Loucy (cell line): ENCODE measurements around the gene TAF4.

ENCODE experiments used
- H2AFZ ChIP-seq: fragments of 200-600 bp; sonication (generic); 2 replicates; pipeline ENCODE4 v1.6.0; 2016; ENCODE audit warnings: antibody characterized with exemption, mild to moderate bottlenecking, low read length, moderate library complexity
- H3F3A ChIP-seq: fragments of 200-600 bp; 2 replicates; pipeline ENCODE4 v1.6.0; 2016; ENCODE audit warnings: antibody characterized with exemption, low read depth, mild to moderate bottlenecking
- H3K27me3 ChIP-seq: fragments of 200-600 bp; sonication (generic); 2 replicates; pipeline ENCODE4 v1.6.1; 2014; ENCODE audit warnings: low read length, mild to moderate bottlenecking; ENCODE audit not compliant: insufficient read depth, poor library complexity, severe bottlenecking
- H3K36me3 ChIP-seq: fragments of 200-600 bp; sonication (generic); 2 replicates; pipeline ENCODE4 v1.6.1; 2016; ENCODE audit warnings: low read length; ENCODE audit not compliant: insufficient read depth
- H3K4me1 ChIP-seq: fragments of 200-600 bp; sonication (generic); 2 replicates; pipeline ENCODE4 v1.5.1; 2014; ENCODE audit warnings: low read length, mild to moderate bottlenecking; ENCODE audit not compliant: insufficient read depth, poor library complexity, severe bottlenecking
- H3K4me2 ChIP-seq: fragments of 200-600 bp; sonication (generic); 2 replicates; pipeline ENCODE4 v1.6.0; 2014; ENCODE audit warnings: antibody characterized with exemption, low read length, low read depth, mild to moderate bottlenecking; ENCODE audit not compliant: poor library complexity, severe bottlenecking
- H3K4me3 ChIP-seq: fragments of 200-600 bp; sonication (generic); 2 replicates; pipeline ENCODE4 v1.5.1; 2014; ENCODE audit warnings: low read length, mild to moderate bottlenecking, mixed read lengths; ENCODE audit not compliant: poor library complexity, severe bottlenecking
- H3K79me2 ChIP-seq: fragments of 200-600 bp; sonication (generic); 2 replicates; pipeline ENCODE4 v1.6.1; 2014; ENCODE audit warnings: low read length; ENCODE audit not compliant: insufficient read depth
- H3K9ac ChIP-seq: fragments of 200-600 bp; sonication (generic); 2 replicates; pipeline ENCODE4 v1.6.0; 2014; ENCODE audit warnings: mild to moderate bottlenecking, low read depth, low read length, moderate library complexity; ENCODE audit not compliant: poor library complexity, severe bottlenecking
- H3K9me2 ChIP-seq: fragments of 200-600 bp; sonication (generic); replicated peaks from 2 replicates; pipeline ENCODE4 v1.6.1; 2016; ENCODE audit warnings: low read depth, low read length, mixed read lengths
- H3K9me3 ChIP-seq: fragments of 200-600 bp; sonication (generic); 2 replicates; pipeline ENCODE4 v1.6.1; 2014; ENCODE audit warnings: mild to moderate bottlenecking, antibody characterized with exemption, low read length, low read depth; ENCODE audit not compliant: insufficient read depth
- H4K20me1 ChIP-seq: fragments of 200-600 bp; sonication (generic); 2 replicates; pipeline ENCODE4 v1.6.0; 2014; ENCODE audit warnings: antibody characterized with exemption, low read length, mild to moderate bottlenecking; ENCODE audit not compliant: insufficient read depth, poor library complexity, severe bottlenecking
- CTCF ChIP-seq: fragments of 200-600 bp; sonication (generic); conservative IDR thresholded peaks from 2 replicates; pipeline ENCODE4 v1.5.1; 2014; ENCODE audit warnings: mild to moderate bottlenecking, antibody characterized with exemption, low read length
- EZH2phosphoT487 ChIP-seq: fragments of 200-600 bp; IDR thresholded peaks from 2 replicates; pipeline ENCODE4 v1.6.1; 2018; ENCODE audit warnings: antibody characterized with exemption, mild to moderate bottlenecking, moderate library complexity, borderline replicate concordance

The TAF4 gene

GRCh38 chr20:62048346-62048761, 17.3 kb downstream of the TAF4 start:
- Histone ChIP-seq H3F3A (no peaks in the 10 kb centered on the region), H3K9me3 (no peaks in the 10 kb centered on the region), H4K20me1 (peaks cover 57% of the 10 kb centered on the region), H3K9me2 (no peaks in the 10 kb centered on the region), H3K79me2 (peaks cover 100% of the 10 kb centered on the region), H3K36me3 (peaks cover 3% of the 10 kb centered on the region; the same call in 1 of the 2 replicates), H2AFZ (no peak overlapping the region), H3K4me3 (no peak overlapping the region), H3K4me1 (peaks cover 5% of the 10 kb centered on the region), H3K9ac (no peak overlapping the region), H3K4me2 (no peak overlapping the region), H3K27me3 (no peaks in the 10 kb centered on the region)
- no peak for TF ChIP-seq EZH2phosphoT487
- TF ChIP-seq CTCF = no peak

GRCh38 chr20:62047666-62048345, 17.9 kb downstream of the TAF4 start:
- no peak overlapping the region for H3K4me2 ChIP-seq

GRCh38 chr20:62046431-62046830, 19.2 kb downstream of the TAF4 start:
- Histone ChIP-seq H3F3A (no peaks in the 10 kb centered on the region), H3K36me3 (peaks cover 8% of the 10 kb centered on the region; the same call in 1 of the 2 replicates), H3K9me2 (no peaks in the 10 kb centered on the region), H3K4me3 (no peak overlapping the region), H3K27me3 (no peaks in the 10 kb centered on the region), H3K79me2 (peaks cover 100% of the 10 kb centered on the region), H2AFZ (no peak overlapping the region), H3K9me3 (no peaks in the 10 kb centered on the region), H3K4me2 (no peak overlapping the region), H3K9ac (no peak overlapping the region), H4K20me1 (peaks cover 49% of the 10 kb centered on the region), H3K4me1 (peaks cover 5% of the 10 kb centered on the region)
- TF ChIP-seq CTCF = no peak
- TF ChIP-seq EZH2phosphoT487 = no peak

More at GRCh38 chr20:62047666-62048345, 17.9 kb downstream of the TAF4 start:
- Histone ChIP-seq H3K4me1 (peaks cover 5% of the 10 kb centered on the region), H3K4me3 (no peak overlapping the region), H2AFZ (no peak overlapping the region), H3K9me2 (no peaks in the 10 kb centered on the region), H3K79me2 (peaks cover 100% of the 10 kb centered on the region), H3F3A (no peaks in the 10 kb centered on the region), H4K20me1 (peaks cover 58% of the 10 kb centered on the region), H3K9me3 (no peaks in the 10 kb centered on the region), H3K9ac (no peak overlapping the region), H3K36me3 (0 out of 2 replicates have a peak, but pooled peaks cover 3% of the 10 kb centered on the region), H3K27me3 (no peaks in the 10 kb centered on the region)
- TF ChIP-seq EZH2phosphoT487 (no peak), CTCF (no peak)
